Large intestine (tissue), 3 donors: ENCODE data around the gene GTSE1. TPM values are rescaled to one million over a fixed set of nuclear protein-coding genes. Genes with fewer than 3 reads are reported as not detected.

ENCODE experiments used
- DNase-seq, 2 donors: peaks; one replicate each; pipeline versions ENCODE4 v3.0.0 to v3.0.0-alpha.2; 2013
- H3K27ac ChIP-seq: one replicate; pipeline ENCODE4 v1.5.1; 2013; ENCODE audit warnings: low read length
- H3K27me3 ChIP-seq: 2 replicates; pipeline ENCODE4 v1.6.1; 2013; ENCODE audit warnings: low read length; ENCODE audit not compliant: control insufficient read depth, insufficient read depth
- H3K36me3 ChIP-seq: 2 replicates; pipeline ENCODE4 v1.6.1; 2013; ENCODE audit warnings: low read length; ENCODE audit not compliant: control insufficient read depth, insufficient read depth
- H3K4me1 ChIP-seq: one replicate; pipeline ENCODE4 v1.6.1; 2013; ENCODE audit warnings: low read length; ENCODE audit not compliant: control insufficient read depth, insufficient read depth
- H3K4me3 ChIP-seq: one replicate; pipeline ENCODE4 v1.5.1; 2013; ENCODE audit warnings: low read length
- H3K9me3 ChIP-seq: one replicate; pipeline ENCODE4 v1.6.1; 2013; ENCODE audit warnings: mild to moderate bottlenecking, low read depth, low read length, moderate library complexity; ENCODE audit not compliant: control insufficient read depth
- WGBS: methylation state at CpG from one replicate; pipeline ENCODE4 v1.1.5; 2013; ENCODE audit warnings: low lambda C conversion rate; ENCODE audit not compliant: insufficient coverage; 5-methylcytosine and 5-hydroxymethylcytosine counted together
- polyA plus RNA-seq: library from polyadenylated mRNA; unstranded; fragments of 120-200 nt; gene quantifications from one replicate; pipeline ENCODE4 v1.2.1, GENCODE V29; 2013

Gene GTSE1
- polyA plus RNA-seq, 1 donor = 10.3 TPM

- no CpG with 5 or more reads among the region's 8 CpGs for WGBS
- peaks cover 91% of the 10 kb centered on the region for H3K36me3 ChIP-seq
- no peaks in the 10 kb centered on the region for H3K27me3 ChIP-seq
- H3K4me3 ChIP-seq = no peak overlapping the region
- no peaks in the 10 kb centered on the region for H3K4me1 ChIP-seq
- DNase-seq = no peak
- H3K9me3 ChIP-seq = no peaks in the 10 kb centered on the region
- H3K27ac ChIP-seq = no peak overlapping the region
Observed at GRCh38 chr22:46353483-46354105, 56.9 kb downstream of the GTSE1 start.

- Histone ChIP-seq H3K36me3 (peaks cover 88% of the 10 kb centered on the region), H3K4me1 (no peaks in the 10 kb centered on the region), H3K27me3 (no peaks in the 10 kb centered on the region), H3K9me3 (no peaks in the 10 kb centered on the region), H3K4me3 (no peak overlapping the region), H3K27ac (no peak overlapping the region)
- DNase-seq = no peak
- WGBS = no CpG with 5 or more reads among the region's 21 CpGs
Observed at GRCh38 chr22:46354176-46354992, 57.7 kb downstream of the GTSE1 start.

- DNase-seq = no peak
- Histone ChIP-seq H3K4me1 (no peaks in the 10 kb centered on the region), H3K4me3 (no peak overlapping the region), H3K27me3 (no peaks in the 10 kb centered on the region), H3K9me3 (peaks cover under 1% of the 10 kb centered on the region), H3K27ac (no peak overlapping the region), H3K36me3 (peaks cover 85% of the 10 kb centered on the region)
- no CpG with 5 or more reads among the region's 7 CpGs for WGBS
Observed at GRCh38 chr22:46354993-46355305, 58.3 kb downstream of the GTSE1 start.

- no peak overlapping the region for H3K27ac ChIP-seq
- no peak overlapping the region for H3K4me3 ChIP-seq
- no peaks in the 10 kb centered on the region for H3K4me1 ChIP-seq
- H3K9me3 ChIP-seq = peaks cover 5% of the 10 kb centered on the region
- no peaks in the 10 kb centered on the region for H3K27me3 ChIP-seq
- WGBS = no CpG with 5 or more reads among the region's 22 CpGs
- H3K36me3 ChIP-seq = peaks cover 83% of the 10 kb centered on the region
- DNase-seq = peak in 1 of 2 donors; percentile 40
Observed at GRCh38 chr22:46355369-46355995, 58.8 kb downstream of the GTSE1 start.

- 100% methylated on average over 2 of the region's 12 CpGs for WGBS
- H3K4me3 ChIP-seq = no peak overlapping the region
- H3K4me1 ChIP-seq = no peaks in the 10 kb centered on the region
- H3K27me3 ChIP-seq = no peaks in the 10 kb centered on the region
- no peak for DNase-seq
- no peak overlapping the region for H3K27ac ChIP-seq
- H3K9me3 ChIP-seq = peaks cover 10% of the 10 kb centered on the region
- H3K36me3 ChIP-seq = peaks cover 77% of the 10 kb centered on the region
Observed at GRCh38 chr22:46355996-46356471, 59.4 kb downstream of the GTSE1 start.

- no CpG with 5 or more reads among the region's 23 CpGs for WGBS
Observed at GRCh38 chr22:46356496-46357480, 60.1 kb downstream of the GTSE1 start.

GRCh38 chr22:46357711-46358520 lies 61.2 kb downstream of the GTSE1 start:
- peaks cover 59% of the 10 kb centered on the region for H3K36me3 ChIP-seq
- WGBS = no CpG with 5 or more reads among the region's 19 CpGs

More at GRCh38 chr22:46356496-46357480, 60.1 kb downstream of the GTSE1 start:
- H3K4me1 ChIP-seq = peaks cover 1% of the 10 kb centered on the region
- H3K36me3 ChIP-seq = peaks cover 70% of the 10 kb centered on the region
- no peak overlapping the region for H3K27ac ChIP-seq
- H3K4me3 ChIP-seq = no peak overlapping the region
- peaks cover 10% of the 10 kb centered on the region for H3K9me3 ChIP-seq
- DNase-seq = no peak
- no peaks in the 10 kb centered on the region for H3K27me3 ChIP-seq

GRCh38 chr22:46358766-46359165 lies 62.1 kb downstream of the GTSE1 start:
- peaks cover 15% of the 10 kb centered on the region for H3K4me1 ChIP-seq
- H3K27me3 ChIP-seq = no peaks in the 10 kb centered on the region
- no peak for DNase-seq
- H3K4me3 ChIP-seq = no peak overlapping the region
- WGBS = 100% methylated on average over 1 of the region's 6 CpGs
- H3K36me3 ChIP-seq = peaks cover 50% of the 10 kb centered on the region
- H3K27ac ChIP-seq = no peak overlapping the region
- H3K9me3 ChIP-seq = peaks cover 10% of the 10 kb centered on the region

More at GRCh38 chr22:46357711-46358520, 61.2 kb downstream of the GTSE1 start:
- Histone ChIP-seq H3K4me1 (peaks cover 13% of the 10 kb centered on the region), H3K4me3 (no peak overlapping the region), H3K9me3 (peaks cover 10% of the 10 kb centered on the region), H3K27ac (no peak overlapping the region), H3K27me3 (no peaks in the 10 kb centered on the region)
- no peak for DNase-seq

GRCh38 chr22:46359362-46359761 lies 62.7 kb downstream of the GTSE1 start:
- H3K4me3 ChIP-seq = no peak overlapping the region
- no CpG with 5 or more reads among the region's 14 CpGs for WGBS
- H3K27me3 ChIP-seq = no peaks in the 10 kb centered on the region
- H3K36me3 ChIP-seq = peaks cover 44% of the 10 kb centered on the region
- no peak overlapping the region for H3K27ac ChIP-seq
- H3K4me1 ChIP-seq = peaks cover 15% of the 10 kb centered on the region
- peaks cover 10% of the 10 kb centered on the region for H3K9me3 ChIP-seq
- no peak for DNase-seq
